Activated T-cell treated with anti-CD3 and anti-CD28 coated beads, Interleukin-2, amount 50 U/mL, for 24 hours (primary cell): Measurements from ENCODE around the gene CXCR6.

Source experiments
- DNase-seq: peaks from one replicate; pipeline ENCODE4 v3.0.0-alpha.2; 2020
- H3K27ac Mint-ChIP-seq: 2 replicates; pipeline ENCODE4 v1.8.0; 2020; ENCODE audit warnings: mild to moderate bottlenecking, mixed read lengths
- H3K27me3 Mint-ChIP-seq: 2 replicates; pipeline ENCODE4 v1.8.0; 2020; ENCODE audit warnings: mixed read lengths
- H3K36me3 Mint-ChIP-seq: 2 replicates; pipeline ENCODE4 v1.8.0; 2020; ENCODE audit warnings: low read depth, mixed read lengths
- H3K4me1 Mint-ChIP-seq: 2 replicates; pipeline ENCODE4 v1.8.0; 2020; ENCODE audit warnings: low read depth, mixed read lengths
- H3K4me3 Mint-ChIP-seq: 2 replicates; pipeline ENCODE4 v1.8.0; 2020; ENCODE audit warnings: mild to moderate bottlenecking, moderate library complexity, mixed read lengths
- H3K9me3 Mint-ChIP-seq: 2 replicates; pipeline ENCODE4 v1.8.0; 2020; ENCODE audit warnings: mixed read lengths

CXCR6 gene

GRCh38 chr3:45978006-45978761, 34.9 kb downstream of the CXCR6 start:
- Mint-ChIP-seq H3K27ac (peak overlapping the region; percentile 85), H3K4me3 (peak overlapping the region; percentile 55), H3K9me3 (peaks cover 2% of the 10 kb centered on the region), H3K27me3 (no peaks in the 10 kb centered on the region), H3K4me1 (peaks cover 82% of the 10 kb centered on the region), H3K36me3 (peaks cover 88% of the 10 kb centered on the region)
- no peak for DNase-seq

GRCh38 chr3:45979378-45979777, 36.1 kb downstream of the CXCR6 start:
- Mint-ChIP-seq H3K4me3 (peak overlapping the region; percentile 37), H3K9me3 (peaks cover 2% of the 10 kb centered on the region), H3K27ac (peak overlapping the region; percentile 59), H3K27me3 (no peaks in the 10 kb centered on the region), H3K36me3 (peaks cover 90% of the 10 kb centered on the region), H3K4me1 (peaks cover 76% of the 10 kb centered on the region)
- no peak for DNase-seq

- Mint-ChIP-seq H3K4me1 (peaks cover 71% of the 10 kb centered on the region), H3K27me3 (no peaks in the 10 kb centered on the region), H3K36me3 (peaks cover 91% of the 10 kb centered on the region), H3K9me3 (peaks cover 2% of the 10 kb centered on the region), H3K27ac (peak overlapping the region; percentile 70), H3K4me3 (peak overlapping the region; percentile 40)
- no peak for DNase-seq
Measured at GRCh38 chr3:45980229-45980813, 37.1 kb downstream of the CXCR6 start.

DNA sequence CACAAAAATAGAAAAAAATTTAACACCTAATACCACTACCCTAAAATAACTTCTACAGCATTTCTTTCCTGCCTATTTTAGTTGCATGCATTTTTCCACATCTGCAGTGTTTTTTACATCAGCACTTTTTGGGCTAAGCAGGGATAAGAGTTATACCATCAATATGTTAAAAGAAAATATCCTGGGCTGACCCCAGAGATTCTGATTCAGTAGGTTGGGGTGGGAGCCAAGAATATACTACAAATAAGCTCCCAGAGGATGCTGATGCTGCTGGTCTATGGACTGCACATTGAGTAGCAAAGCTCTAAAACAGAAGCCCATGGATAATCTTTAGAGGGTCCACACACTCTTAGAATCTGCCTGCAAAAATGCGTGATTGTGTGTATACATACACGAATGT, 37.6 kb downstream of the CXCR6 start:
- no peaks in the 10 kb centered on the region for H3K27me3 Mint-ChIP-seq
- peaks cover 69% of the 10 kb centered on the region for H3K4me1 Mint-ChIP-seq
- H3K9me3 Mint-ChIP-seq: peaks cover 2% of the 10 kb centered on the region
- H3K4me3 Mint-ChIP-seq: no peak overlapping the region
- H3K36me3 Mint-ChIP-seq: peaks cover 90% of the 10 kb centered on the region
- DNase-seq: no peak
- peak overlapping the region; percentile 62 for H3K27ac Mint-ChIP-seq

DNA sequence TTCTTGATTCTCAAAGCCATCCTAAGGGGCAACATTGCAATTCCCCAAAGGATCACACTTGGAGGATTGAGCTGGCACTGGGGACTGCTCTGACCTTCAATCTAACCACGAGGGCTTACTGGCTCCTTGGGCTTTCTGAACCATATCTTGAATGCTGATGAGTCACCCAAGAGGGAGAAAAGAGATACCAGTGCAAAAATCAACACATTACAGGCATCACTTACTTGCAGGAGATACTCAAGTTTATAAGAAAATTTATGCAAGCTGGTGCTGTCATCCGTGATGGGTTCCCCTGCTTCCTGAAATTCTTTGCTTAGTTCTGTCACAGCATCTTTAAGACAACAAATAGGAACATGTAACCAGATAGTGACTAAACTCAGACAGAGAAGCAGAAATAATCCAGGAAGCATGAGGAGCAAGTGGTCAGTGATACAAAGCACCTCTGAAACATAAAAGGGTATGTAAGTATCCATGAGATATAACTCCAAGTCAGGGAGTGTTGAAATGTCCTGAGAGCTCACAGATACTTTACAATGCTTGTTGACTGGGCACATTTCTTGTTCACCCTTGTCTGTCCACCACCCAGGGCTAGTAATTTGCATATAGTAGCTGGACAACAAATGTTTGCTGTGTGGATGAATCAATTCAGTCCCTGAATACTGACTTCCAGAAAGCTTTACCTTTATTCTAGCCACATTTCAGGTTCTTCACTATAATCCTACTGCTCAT, 38.2 kb downstream of the CXCR6 start:
- DNase-seq: no peak
- H3K27ac Mint-ChIP-seq: peak overlapping the region; percentile 10
- H3K4me1 Mint-ChIP-seq: peaks cover 69% of the 10 kb centered on the region

DNA sequence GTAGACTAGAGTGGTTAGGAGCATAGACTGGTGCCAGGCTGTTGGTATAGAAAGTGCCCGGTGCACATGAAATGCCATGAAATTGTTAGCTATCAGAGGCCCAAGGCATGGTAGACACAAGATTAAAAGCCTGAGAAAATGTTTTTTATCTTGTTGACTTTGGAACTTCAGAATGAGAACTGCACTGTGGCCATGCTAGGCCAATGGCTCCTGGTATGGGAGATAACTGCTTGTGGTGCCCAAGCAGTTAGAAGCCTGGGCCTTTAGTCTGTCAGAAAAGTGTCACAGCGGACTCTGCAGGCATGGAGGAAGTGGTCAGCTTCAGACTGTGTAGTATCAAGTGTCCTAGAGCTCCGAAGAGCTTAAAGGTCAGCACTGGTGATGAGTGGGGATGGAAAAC, 40.5 kb downstream of the CXCR6 start:
- H3K36me3 Mint-ChIP-seq: peaks cover 82% of the 10 kb centered on the region
- H3K27me3 Mint-ChIP-seq: no peaks in the 10 kb centered on the region
- no peak overlapping the region for H3K4me3 Mint-ChIP-seq
- no peaks in the 10 kb centered on the region for H3K9me3 Mint-ChIP-seq
- H3K4me1 Mint-ChIP-seq: peaks cover 71% of the 10 kb centered on the region
- H3K27ac Mint-ChIP-seq: no peak overlapping the region
- DNase-seq: no peak

More for the DNA sequence above, 38.2 kb downstream of the CXCR6 start:
- Mint-ChIP-seq H3K4me3 (no peak overlapping the region), H3K9me3 (peaks cover 2% of the 10 kb centered on the region), H3K27me3 (no peaks in the 10 kb centered on the region), H3K36me3 (peaks cover 91% of the 10 kb centered on the region)

DNA sequence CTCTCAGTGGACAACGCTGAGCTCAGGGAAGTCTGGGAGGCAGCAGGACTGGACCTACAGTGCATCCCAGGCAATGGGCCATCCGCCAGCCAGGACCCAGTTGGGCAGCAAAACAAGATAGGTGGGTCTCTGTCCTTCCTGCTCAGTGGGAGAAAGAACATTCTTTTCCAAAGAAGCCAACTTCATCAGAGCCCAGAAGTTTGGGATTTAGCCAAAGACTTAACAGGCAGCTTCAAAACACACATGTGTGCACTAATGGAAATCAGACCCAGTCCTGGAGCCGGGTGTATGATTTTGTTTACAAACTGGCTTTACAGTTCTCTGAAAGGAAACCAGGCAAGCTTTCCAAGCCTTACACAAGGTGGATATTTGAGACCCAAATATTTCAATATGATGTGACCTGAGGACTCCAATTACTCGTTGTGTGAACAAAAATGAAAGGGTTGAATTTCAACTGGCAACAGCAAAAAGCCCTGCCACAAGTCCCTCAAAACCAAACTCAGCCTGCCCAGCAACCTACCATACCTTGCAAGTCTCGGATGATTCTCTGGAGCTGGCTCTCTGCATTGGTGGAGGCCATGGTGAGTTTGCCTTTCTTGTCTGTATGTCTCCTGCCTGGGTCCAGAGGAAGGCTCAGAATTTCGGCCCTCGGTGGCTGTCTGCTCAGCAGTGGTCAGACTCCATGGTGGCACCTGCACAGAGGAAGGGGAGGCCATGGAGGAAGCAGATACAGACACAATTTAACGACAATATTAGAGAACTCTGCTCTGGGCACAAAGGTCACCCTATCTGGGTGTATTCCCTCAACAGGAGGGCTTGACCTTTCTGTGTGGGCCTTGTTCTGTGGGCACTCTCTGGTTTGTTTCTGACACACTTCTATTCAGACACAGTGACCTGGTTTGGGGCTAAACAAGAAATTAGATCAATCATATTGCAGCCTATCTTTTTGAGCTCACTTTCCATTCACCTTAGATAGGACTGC, 41.4 kb downstream of the CXCR6 start:
- Mint-ChIP-seq H3K27me3 (no peaks in the 10 kb centered on the region), H3K9me3 (no peaks in the 10 kb centered on the region), H3K4me3 (no peak overlapping the region), H3K36me3 (peaks cover 74% of the 10 kb centered on the region), H3K4me1 (peaks cover 72% of the 10 kb centered on the region), H3K27ac (peak overlapping the region; percentile 27)
- DNase-seq: no peak

- Mint-ChIP-seq H3K4me3 (no peak overlapping the region), H3K27ac (peak overlapping the region; percentile 28), H3K36me3 (peaks cover 66% of the 10 kb centered on the region), H3K9me3 (no peaks in the 10 kb centered on the region), H3K4me1 (peaks cover 72% of the 10 kb centered on the region), H3K27me3 (no peaks in the 10 kb centered on the region)
- no peak for DNase-seq
Measured at GRCh38 chr3:45985532-45986302, 42.5 kb downstream of the CXCR6 start.

- no peak overlapping the region for H3K4me3 Mint-ChIP-seq
- no peaks in the 10 kb centered on the region for H3K9me3 Mint-ChIP-seq
- H3K4me1 Mint-ChIP-seq: peaks cover 68% of the 10 kb centered on the region
- no peaks in the 10 kb centered on the region for H3K27me3 Mint-ChIP-seq
- DNase-seq: no peak
- peaks cover 61% of the 10 kb centered on the region for H3K36me3 Mint-ChIP-seq
- peak overlapping the region; percentile 28 for H3K27ac Mint-ChIP-seq
Measured at GRCh38 chr3:45986303-45986982, 43.2 kb downstream of the CXCR6 start.

DNA sequence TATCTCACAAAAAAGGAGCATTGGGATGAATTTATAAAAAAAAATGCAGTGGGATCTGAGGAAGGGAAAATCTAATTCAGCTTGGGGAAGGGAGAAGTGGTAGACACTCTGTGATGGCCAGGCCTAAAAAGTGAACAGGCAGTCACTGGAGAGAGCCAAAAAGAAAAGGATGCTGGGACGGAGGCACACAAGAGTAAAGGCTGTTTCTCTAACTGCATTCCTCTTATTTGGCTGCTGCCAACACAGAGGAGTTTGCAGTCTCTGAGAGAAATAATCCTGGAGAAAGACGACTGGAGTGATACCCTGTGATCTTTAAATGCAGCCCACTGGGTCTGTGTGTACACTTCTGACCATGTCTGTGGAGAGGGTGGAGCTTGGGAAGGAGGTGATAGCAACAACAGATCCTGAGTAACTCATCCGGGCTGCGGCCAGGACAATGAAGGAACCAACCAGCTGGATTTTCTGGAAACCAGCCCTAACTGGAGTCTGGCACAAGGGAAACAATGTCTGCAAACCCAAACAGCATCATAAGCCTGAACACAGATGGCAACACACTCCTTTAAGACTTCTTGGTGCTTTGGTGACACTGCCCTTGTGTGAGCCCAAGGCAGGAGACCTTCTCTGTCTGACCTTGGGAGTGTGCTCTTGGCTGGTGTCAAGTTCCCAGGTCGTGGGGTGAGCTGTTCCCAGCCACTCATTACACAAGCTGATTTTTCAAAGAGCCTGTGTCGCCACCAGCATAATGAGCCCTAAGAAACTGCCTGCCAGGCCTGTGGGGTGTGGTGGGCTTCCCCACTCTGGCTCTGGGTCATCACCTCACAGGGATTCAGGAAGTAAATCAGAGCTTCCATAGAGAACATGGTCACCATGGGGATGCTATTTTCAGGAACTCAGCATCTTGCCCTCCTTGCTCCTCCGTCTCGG, 44.4 kb downstream of the CXCR6 start:
- peaks cover 57% of the 10 kb centered on the region for H3K36me3 Mint-ChIP-seq
- H3K27me3 Mint-ChIP-seq: no peaks in the 10 kb centered on the region
- no peaks in the 10 kb centered on the region for H3K9me3 Mint-ChIP-seq
- H3K4me1 Mint-ChIP-seq: peaks cover 70% of the 10 kb centered on the region
- H3K4me3 Mint-ChIP-seq: no peak overlapping the region
- peak overlapping the region; percentile 72 for H3K27ac Mint-ChIP-seq
- no peak for DNase-seq

- Mint-ChIP-seq H3K4me3 (no peak overlapping the region), H3K36me3 (peaks cover 57% of the 10 kb centered on the region), H3K9me3 (peaks cover 3% of the 10 kb centered on the region), H3K27me3 (no peaks in the 10 kb centered on the region), H3K27ac (peak overlapping the region; percentile 72), H3K4me1 (peaks cover 77% of the 10 kb centered on the region)
- DNase-seq: no peak
Measured at GRCh38 chr3:45988362-45988761, 45.1 kb downstream of the CXCR6 start.

GRCh38 chr3:45988804-45989203, 45.5 kb downstream of the CXCR6 start:
- Mint-ChIP-seq H3K9me3 (peaks cover 3% of the 10 kb centered on the region), H3K27me3 (no peaks in the 10 kb centered on the region), H3K36me3 (peaks cover 54% of the 10 kb centered on the region), H3K27ac (no peak overlapping the region), H3K4me1 (peaks cover 81% of the 10 kb centered on the region), H3K4me3 (no peak overlapping the region)
- no peak for DNase-seq
